ENCODE measurements around the gene COLEC12. TPM values are rescaled to one million over a fixed set of nuclear protein-coding genes. Genes with fewer than 3 reads are reported as not detected.
A peak's percentile ranks its signal among the peaks of the same experiment; 100 is the strongest.

COLEC12 gene
- total and polyA plus RNA-seq, 2 experiments from 2014 or later = 19.4 to 25.9 TPM

DNA sequence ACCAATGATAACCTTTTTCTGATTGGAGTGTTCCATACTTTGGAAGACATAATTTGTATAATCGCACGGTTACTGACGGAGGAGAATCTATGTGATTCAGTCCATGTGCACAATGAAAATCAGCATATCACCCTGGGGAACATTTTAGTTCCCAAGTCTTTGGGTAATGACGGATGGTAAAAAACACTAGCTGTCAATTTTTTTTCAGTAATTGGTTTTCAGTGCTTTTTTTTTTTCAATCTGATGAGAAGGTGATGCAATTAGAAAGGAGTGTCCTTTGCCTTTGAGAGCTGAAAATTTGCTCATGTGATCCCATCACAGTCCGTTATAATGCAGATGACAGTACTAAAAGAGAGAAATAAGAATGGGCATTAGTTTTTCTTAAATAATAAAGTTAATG, 180.8 kb downstream of the COLEC12 start:
- Histone ChIP-seq H3K79me2 (ENCODE audit: insufficient read depth) (no peaks in the 10 kb centered on the region), H3K9me2 (ENCODE audit: insufficient read depth) (no peaks in the 10 kb centered on the region), H3K4me1 (ENCODE audit: insufficient read depth) (peaks cover 12% of the 10 kb centered on the region), H3K4me3 (no peak overlapping the region), H3F3A (ENCODE audit: insufficient read depth) (peaks cover 1% of the 10 kb centered on the region), H2AFZ (no peak overlapping the region), H3K27me3 (replicated peaks; ENCODE audit: insufficient read depth) (no peaks in the 10 kb centered on the region), H4K20me1 (ENCODE audit: insufficient read depth) (no peaks in the 10 kb centered on the region), H3K27ac (no peak overlapping the region), H3K4me2 (ENCODE audit: unreplicated experiment) (no peak overlapping the region), H3K9me3 (ENCODE audit: low read depth) (no peaks in the 10 kb centered on the region), H3K36me3 (ENCODE audit: low read depth) (no peaks in the 10 kb centered on the region; the same call in 1 of the 2 replicates), H3K9ac (no peak overlapping the region)
- WGBS, 2 experiments (ENCODE audit: low coverage in 1 of 2, low lambda C conversion rate in 2 of 2, missing lambda C conversion rate in 2 of 2) = 96 to 98% methylated on average over 5 of the region's 5 CpGs
- DNase-seq = no peak
- in situ Hi-C loops (cut with MboI) = no loop called here
- TF ChIP-seq EZH2 (IDR thresholded peaks at IDR 0.05; ENCODE audit: insufficient read depth, poor library complexity, severe bottlenecking) (no peak), EZH2phosphoT487 (IDR thresholded peaks at IDR 0.05; ENCODE audit: insufficient read depth, low read depth) (no peak)

DNA sequence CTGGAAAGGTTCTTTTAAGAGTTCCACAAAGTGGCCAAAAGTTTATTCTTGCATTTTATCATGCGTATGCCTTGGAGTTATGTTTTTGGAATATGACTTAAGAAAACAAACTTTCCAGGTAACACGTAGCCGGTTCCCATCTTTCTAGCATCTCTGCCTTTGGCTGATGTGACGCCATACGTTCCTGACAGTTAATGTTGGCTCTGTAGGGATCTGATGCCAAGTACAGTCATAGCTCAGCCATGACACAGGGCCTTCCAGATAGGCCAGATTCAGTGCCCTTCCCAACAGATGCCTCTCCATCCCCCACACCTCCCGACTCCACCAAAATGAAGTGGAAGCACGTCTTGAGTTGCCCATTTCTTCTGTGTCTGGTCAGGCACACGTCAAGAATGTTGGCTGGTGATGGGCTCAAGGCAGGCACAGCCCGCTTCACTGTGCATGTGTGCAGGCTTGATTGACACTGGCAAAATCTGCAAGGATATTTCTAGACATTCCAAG, 181.7 kb downstream of the COLEC12 start:
- no peak overlapping the region for H2AFZ ChIP-seq
- no peak overlapping the region for H3K27ac ChIP-seq
- no peaks in the 10 kb centered on the region for H3K27me3 ChIP-seq (replicated peaks; ENCODE audit: insufficient read depth)
- H3K36me3 ChIP-seq (ENCODE audit: low read depth) = no peaks in the 10 kb centered on the region; the same call in 1 of the 2 replicates
- no peak overlapping the region for H3K4me3 ChIP-seq
- peaks cover 10% of the 10 kb centered on the region for H3F3A ChIP-seq (ENCODE audit: insufficient read depth)
- H3K9me2 ChIP-seq (ENCODE audit: insufficient read depth) = no peaks in the 10 kb centered on the region
- no peaks in the 10 kb centered on the region for H3K9me3 ChIP-seq (ENCODE audit: low read depth)
- H3K9ac ChIP-seq = no peak overlapping the region
- peaks cover 17% of the 10 kb centered on the region for H3K4me1 ChIP-seq (ENCODE audit: insufficient read depth)
- TF ChIP-seq EZH2phosphoT487 (IDR thresholded peaks at IDR 0.05; ENCODE audit: insufficient read depth, low read depth) (no peak), EZH2 (IDR thresholded peaks at IDR 0.05; ENCODE audit: insufficient read depth, poor library complexity, severe bottlenecking) (no peak)
- peak; percentile 29 for DNase-seq
- H4K20me1 ChIP-seq (ENCODE audit: insufficient read depth) = no peaks in the 10 kb centered on the region
- WGBS, 2 experiments (ENCODE audit: low coverage in 1 of 2, low lambda C conversion rate in 2 of 2, missing lambda C conversion rate in 2 of 2) = 80 to 87% methylated on average over 9 of the region's 9 CpGs
- no peaks in the 10 kb centered on the region for H3K79me2 ChIP-seq (ENCODE audit: insufficient read depth)
- in situ Hi-C loops (cut with MboI) = no loop called here
- H3K4me2 ChIP-seq (ENCODE audit: unreplicated experiment) = no peak overlapping the region

DNA sequence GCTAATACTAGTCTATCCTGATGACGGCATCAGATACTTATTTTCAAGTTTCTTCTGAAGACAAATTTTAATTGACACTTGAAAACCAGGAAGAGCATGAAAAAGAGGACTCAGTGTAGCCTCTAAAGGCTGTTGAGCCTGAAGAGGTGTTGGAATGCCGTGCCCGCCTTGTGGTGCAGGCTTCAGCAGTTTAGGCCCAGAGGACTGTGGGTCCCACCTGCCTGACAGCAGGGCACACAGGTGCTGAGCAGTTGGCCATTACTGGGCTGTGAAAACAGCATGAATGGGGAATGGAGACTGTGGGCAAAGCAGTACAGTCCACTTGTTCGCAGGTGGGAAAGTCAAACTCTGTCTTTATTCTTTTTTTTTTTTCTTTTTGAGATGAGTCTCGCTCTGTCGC, 182.9 kb downstream of the COLEC12 start:
- Histone ChIP-seq H3K27ac (no peak overlapping the region), H3K27me3 (replicated peaks; ENCODE audit: insufficient read depth) (no peaks in the 10 kb centered on the region), H3K9ac (no peak overlapping the region), H4K20me1 (ENCODE audit: insufficient read depth) (no peaks in the 10 kb centered on the region), H3F3A (ENCODE audit: insufficient read depth) (peaks cover 10% of the 10 kb centered on the region; the same call in 1 of the 2 replicates), H3K79me2 (ENCODE audit: insufficient read depth) (no peaks in the 10 kb centered on the region), H3K9me3 (ENCODE audit: low read depth) (no peaks in the 10 kb centered on the region), H3K4me1 (ENCODE audit: insufficient read depth) (peaks cover 6% of the 10 kb centered on the region), H3K9me2 (ENCODE audit: insufficient read depth) (no peaks in the 10 kb centered on the region), H3K36me3 (ENCODE audit: low read depth) (no peaks in the 10 kb centered on the region; the same call in 1 of the 2 replicates), H3K4me3 (no peak overlapping the region), H3K4me2 (ENCODE audit: unreplicated experiment) (no peak overlapping the region), H2AFZ (no peak overlapping the region)
- WGBS, 2 experiments (ENCODE audit: low coverage in 1 of 2, low lambda C conversion rate in 2 of 2, missing lambda C conversion rate in 2 of 2) = 84 to 92% methylated on average over 4 to 5 of the region's 6 CpGs
- in situ Hi-C loops (cut with MboI) = no loop called here
- DNase-seq = no peak
- no peak for TF ChIP-seq EZH2phosphoT487 (IDR thresholded peaks at IDR 0.05; ENCODE audit: insufficient read depth, low read depth)
- no peak for TF ChIP-seq EZH2 (IDR thresholded peaks at IDR 0.05; ENCODE audit: insufficient read depth, poor library complexity, severe bottlenecking)

DNA sequence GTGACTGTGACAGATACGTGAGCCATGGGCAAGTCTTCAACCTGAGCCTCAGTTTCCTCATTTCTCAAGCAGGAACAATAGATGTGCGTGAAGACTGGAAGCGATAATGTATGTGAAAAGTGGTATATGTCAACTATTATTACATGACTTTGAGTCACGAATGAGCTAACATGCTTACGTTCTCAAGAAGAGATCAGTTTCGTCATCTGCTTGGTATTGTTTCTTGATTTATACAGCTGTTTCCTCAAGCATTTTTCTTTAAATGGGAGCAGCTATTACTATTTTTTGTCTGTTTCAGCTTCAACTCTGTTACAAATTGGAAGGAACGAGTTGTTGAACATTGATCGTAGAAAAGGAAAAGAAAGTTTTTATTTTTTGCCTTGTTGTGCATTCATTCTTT, 184.1 kb downstream of the COLEC12 start:
- H3K4me3 ChIP-seq = no peak overlapping the region
- no peaks in the 10 kb centered on the region; the same call in 1 of the 2 replicates for H3K36me3 ChIP-seq (ENCODE audit: low read depth)
- H3K4me2 ChIP-seq (ENCODE audit: unreplicated experiment) = no peak overlapping the region
- peaks cover 10% of the 10 kb centered on the region; the same call in 1 of the 2 replicates for H3F3A ChIP-seq (ENCODE audit: insufficient read depth)
- H3K9me3 ChIP-seq (ENCODE audit: low read depth) = no peaks in the 10 kb centered on the region
- H3K9me2 ChIP-seq (ENCODE audit: insufficient read depth) = no peaks in the 10 kb centered on the region
- 68 to 70% methylated on average over 8 of the region's 8 CpGs for WGBS, 2 experiments (ENCODE audit: low coverage in 1 of 2, low lambda C conversion rate in 2 of 2, missing lambda C conversion rate in 2 of 2)
- in situ Hi-C loops (cut with MboI) = no loop called here
- no peaks in the 10 kb centered on the region for H4K20me1 ChIP-seq (ENCODE audit: insufficient read depth)
- H3K79me2 ChIP-seq (ENCODE audit: insufficient read depth) = no peaks in the 10 kb centered on the region
- TF ChIP-seq EZH2phosphoT487 (IDR thresholded peaks at IDR 0.05; ENCODE audit: insufficient read depth, low read depth) (no peak), EZH2 (IDR thresholded peaks at IDR 0.05; ENCODE audit: insufficient read depth, poor library complexity, severe bottlenecking) (no peak)
- DNase-seq = peak; percentile 21
- H3K27me3 ChIP-seq (replicated peaks; ENCODE audit: insufficient read depth) = no peaks in the 10 kb centered on the region
- H3K27ac ChIP-seq = no peak overlapping the region
- no peak overlapping the region for H3K9ac ChIP-seq
- no peak overlapping the region for H2AFZ ChIP-seq
- peaks cover 6% of the 10 kb centered on the region for H3K4me1 ChIP-seq (ENCODE audit: insufficient read depth)

DNA sequence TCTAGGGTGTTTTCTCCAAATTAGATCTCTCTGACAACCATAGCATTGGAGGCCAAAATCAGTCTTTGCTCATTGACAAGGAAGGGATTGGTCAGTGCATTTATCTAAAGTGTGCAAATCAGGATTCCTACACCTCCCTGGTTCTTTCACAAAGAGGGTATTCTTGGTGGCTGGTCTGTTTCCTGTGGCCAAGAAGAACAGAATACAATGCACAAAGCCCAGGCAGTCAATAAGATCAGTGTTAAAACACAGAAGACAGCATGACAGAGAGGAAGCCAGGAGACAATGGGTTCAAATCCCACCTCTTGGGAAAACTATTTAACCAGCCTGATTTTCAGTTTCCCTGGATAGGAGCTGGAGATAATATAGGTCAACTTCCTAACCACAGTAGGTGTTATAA, 186.6 kb downstream of the COLEC12 start:
- Histone ChIP-seq H3F3A (ENCODE audit: insufficient read depth) (peaks cover 10% of the 10 kb centered on the region; the same call in 1 of the 2 replicates), H3K4me2 (ENCODE audit: unreplicated experiment) (no peak overlapping the region), H3K4me1 (ENCODE audit: insufficient read depth) (peaks cover 6% of the 10 kb centered on the region), H3K9ac (no peak overlapping the region), H3K9me2 (ENCODE audit: insufficient read depth) (no peaks in the 10 kb centered on the region), H3K79me2 (ENCODE audit: insufficient read depth) (no peaks in the 10 kb centered on the region), H2AFZ (no peak overlapping the region), H3K27me3 (replicated peaks; ENCODE audit: insufficient read depth) (no peaks in the 10 kb centered on the region), H3K36me3 (ENCODE audit: low read depth) (no peaks in the 10 kb centered on the region), H3K27ac (no peak overlapping the region), H3K9me3 (ENCODE audit: low read depth) (no peaks in the 10 kb centered on the region), H4K20me1 (ENCODE audit: insufficient read depth) (no peaks in the 10 kb centered on the region), H3K4me3 (no peak overlapping the region)
- in situ Hi-C loops (cut with MboI) = no loop called here
- no peak for TF ChIP-seq EZH2 (IDR thresholded peaks at IDR 0.05; ENCODE audit: insufficient read depth, poor library complexity, severe bottlenecking)
- TF ChIP-seq EZH2phosphoT487 (IDR thresholded peaks at IDR 0.05; ENCODE audit: insufficient read depth, low read depth) = no peak
- DNase-seq = no peak

All from GM23248 (cell line).